Colonic mucosa (tissue), 4 donors: ENCODE measurements around the gene EML1. TPM values are rescaled to one million over a fixed set of nuclear protein-coding genes. Genes with fewer than 3 reads are reported as not detected.

Experiments
- DNase-seq: peaks from one replicate; pipeline ENCODE4 v3.0.0-alpha.2; 2020
- H3K27ac ChIP-seq: fragments of 200-600 bp; one replicate; pipeline ENCODE4 v1.8.0; 2021
- H3K27me3 ChIP-seq: fragments of 200-600 bp; one replicate; pipeline ENCODE4 v1.8.0; 2021
- H3K36me3 ChIP-seq: fragments of 200-600 bp; one replicate; pipeline ENCODE4 v1.8.0; 2021
- H3K4me1 ChIP-seq: fragments of 200-600 bp; one replicate; pipeline ENCODE4 v1.8.0; 2021; ENCODE audit warnings: mild to moderate bottlenecking
- H3K4me3 ChIP-seq: fragments of 200-600 bp; one replicate; pipeline ENCODE4 v1.8.0; 2021
- H3K9ac ChIP-seq, 2 donors: one replicate each; pipeline ENCODE4 v1.7.0; 2013; ENCODE audit warnings: control low read depth in 2 of 2, low read depth in 2 of 2, low read length in 2 of 2
- H3K9me3 ChIP-seq: fragments of 200-600 bp; one replicate; pipeline ENCODE4 v1.8.0; 2021
- intact Hi-C: fragments of 100-400 bp; cut with DNase I; formaldehyde crosslinking; loops from one replicate; pipeline ENCODE4 v1.14.1; 2022
- total RNA-seq, 2 donors: library from RNA; stranded (reverse); fragmentation: NEBNext Ultra II Directional in 1 of 2; extraction: Animal tissue kit (Norgen Biotek cat#: 25700) in 1 of 2; gene quantifications; one replicate each; pipeline ENCODE4 v1.2.1, GENCODE V29; 2021
- TF ChIP-seq, protein P1 (sequence below): fragments of 200-600 bp; IDR thresholded peaks from one replicate; pipeline ENCODE4 v1.8.0; 2022; ENCODE audit warnings: antibody characterized with exemption, mild to moderate bottlenecking
- donor health status: healthy.
- donor health status: DM: no; HTN: no; CAD: no.
- donor health status: DM: no; HTN: no; CAD: no.

The EML1 gene
- total RNA-seq, 2 donors from 2014 or later = 3.6 to 14.2 TPM

DNA sequence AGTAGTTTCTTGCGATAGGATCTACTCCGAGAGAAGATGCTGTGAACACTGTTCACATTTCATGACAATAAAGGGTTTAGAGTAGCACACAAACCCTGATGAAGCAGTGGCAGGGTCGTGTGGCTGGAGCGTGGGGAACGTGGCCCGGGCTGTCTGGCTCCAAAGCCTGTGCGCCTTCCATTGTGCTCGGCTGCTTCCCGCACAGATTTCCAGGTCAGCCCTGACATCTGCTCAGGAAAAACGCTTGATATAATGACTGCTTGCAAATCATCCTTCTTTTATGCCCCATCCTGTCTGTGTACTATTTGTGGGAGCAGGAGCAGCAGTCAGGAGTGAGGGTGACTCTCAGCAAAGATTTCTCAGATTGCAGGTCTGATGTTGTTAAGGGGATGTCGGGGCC is 78.6 kb downstream of the EML1 start:
- no peak for DNase-seq
- Histone ChIP-seq H3K27ac (no peak overlapping the region), H3K27me3 (no peaks in the 10 kb centered on the region), H3K4me1 (no peaks in the 10 kb centered on the region), H3K36me3 (no peaks in the 10 kb centered on the region), H3K9me3 (no peaks in the 10 kb centered on the region), H3K4me3 (no peak overlapping the region), H3K9ac (no peak overlapping the region)
- intact Hi-C loops = no loop called here
- TF ChIP-seq, protein P1, sequence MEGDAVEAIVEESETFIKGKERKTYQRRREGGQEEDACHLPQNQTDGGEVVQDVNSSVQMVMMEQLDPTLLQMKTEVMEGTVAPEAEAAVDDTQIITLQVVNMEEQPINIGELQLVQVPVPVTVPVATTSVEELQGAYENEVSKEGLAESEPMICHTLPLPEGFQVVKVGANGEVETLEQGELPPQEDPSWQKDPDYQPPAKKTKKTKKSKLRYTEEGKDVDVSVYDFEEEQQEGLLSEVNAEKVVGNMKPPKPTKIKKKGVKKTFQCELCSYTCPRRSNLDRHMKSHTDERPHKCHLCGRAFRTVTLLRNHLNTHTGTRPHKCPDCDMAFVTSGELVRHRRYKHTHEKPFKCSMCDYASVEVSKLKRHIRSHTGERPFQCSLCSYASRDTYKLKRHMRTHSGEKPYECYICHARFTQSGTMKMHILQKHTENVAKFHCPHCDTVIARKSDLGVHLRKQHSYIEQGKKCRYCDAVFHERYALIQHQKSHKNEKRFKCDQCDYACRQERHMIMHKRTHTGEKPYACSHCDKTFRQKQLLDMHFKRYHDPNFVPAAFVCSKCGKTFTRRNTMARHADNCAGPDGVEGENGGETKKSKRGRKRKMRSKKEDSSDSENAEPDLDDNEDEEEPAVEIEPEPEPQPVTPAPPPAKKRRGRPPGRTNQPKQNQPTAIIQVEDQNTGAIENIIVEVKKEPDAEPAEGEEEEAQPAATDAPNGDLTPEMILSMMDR = no peak

DNA sequence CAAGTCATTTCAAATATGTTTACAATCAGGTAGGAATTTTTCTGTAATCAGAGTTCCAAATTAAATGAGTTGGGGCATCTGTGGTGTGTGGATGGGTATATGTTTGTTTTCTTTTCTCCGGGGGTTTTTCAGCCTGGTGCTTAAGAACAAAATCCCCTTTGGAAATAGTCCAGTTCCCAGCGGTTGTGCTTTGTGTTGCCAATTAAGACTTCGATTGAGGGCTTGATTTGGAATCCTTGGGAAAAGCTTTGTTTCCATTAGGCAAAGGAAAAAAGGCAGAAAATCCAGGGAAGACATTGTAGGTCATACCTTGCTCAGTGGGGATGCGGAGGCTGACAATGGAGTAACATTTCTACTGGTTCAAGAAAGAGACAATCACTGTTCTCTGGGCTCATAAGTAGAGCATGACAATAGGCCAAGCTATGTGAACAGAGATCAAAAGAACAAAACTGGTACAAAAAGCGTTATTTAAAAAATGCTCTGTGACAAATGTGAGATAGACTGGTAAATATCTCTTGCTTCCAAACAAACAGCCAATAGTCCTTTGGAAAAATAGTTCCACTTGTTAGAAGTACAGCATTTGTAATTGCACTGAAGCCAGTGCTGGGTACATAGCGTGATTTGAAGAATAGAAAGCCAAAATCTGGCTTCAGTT is 79.7 kb downstream of the EML1 start:
- Histone ChIP-seq H3K27ac (no peak overlapping the region), H3K4me1 (no peaks in the 10 kb centered on the region), H3K4me3 (no peak overlapping the region), H3K9me3 (no peaks in the 10 kb centered on the region), H3K27me3 (no peaks in the 10 kb centered on the region), H3K9ac (no peak overlapping the region), H3K36me3 (no peaks in the 10 kb centered on the region)
- intact Hi-C loops = no loop called here
- TF ChIP-seq, protein P1 = no peak
- DNase-seq = no peak

DNA sequence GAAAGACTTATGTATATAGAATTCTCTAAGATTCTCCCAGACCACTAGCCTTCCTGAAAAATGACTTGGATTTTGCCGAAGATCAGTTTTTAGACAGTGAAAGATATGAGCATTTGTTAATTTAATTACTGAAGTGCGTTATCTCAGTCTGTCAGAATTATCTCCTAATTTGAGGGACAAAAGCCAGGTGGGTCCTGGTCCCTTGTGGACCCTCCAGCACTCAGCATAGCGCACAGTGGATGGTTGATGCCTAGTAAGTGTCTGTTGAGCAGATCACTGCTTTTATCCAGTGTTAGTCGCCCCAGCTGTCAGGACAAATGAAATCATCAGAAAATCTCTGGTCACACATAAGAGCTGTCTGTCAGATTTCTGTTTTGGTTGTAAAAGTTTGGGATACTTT is 80.4 kb downstream of the EML1 start:
- Histone ChIP-seq H3K9me3 (no peaks in the 10 kb centered on the region), H3K36me3 (no peaks in the 10 kb centered on the region), H3K27me3 (no peaks in the 10 kb centered on the region), H3K4me3 (no peak overlapping the region), H3K27ac (no peak overlapping the region), H3K9ac (no peak overlapping the region), H3K4me1 (no peaks in the 10 kb centered on the region)
- TF ChIP-seq, protein P1 = no peak
- intact Hi-C loops = no loop called here
- DNase-seq = no peak

DNA sequence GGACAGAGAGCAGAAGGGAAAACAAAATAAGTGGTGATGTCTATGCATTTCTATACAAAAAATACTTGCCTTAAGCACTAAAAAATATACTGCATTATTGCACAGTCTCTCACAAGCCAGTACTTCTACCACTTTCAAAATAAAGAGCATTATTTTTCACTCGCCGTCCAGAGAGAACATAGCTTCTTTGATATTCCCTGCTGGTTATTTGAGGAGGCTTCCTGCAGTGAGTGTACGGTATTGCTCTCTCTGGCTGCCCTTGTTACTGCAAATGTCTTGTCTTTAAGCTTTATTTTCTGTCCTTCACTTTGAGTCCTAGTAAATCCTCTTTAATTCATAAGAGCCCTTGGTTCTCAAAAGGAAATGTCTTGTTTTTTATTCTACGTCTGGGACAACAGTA is 81.1 kb downstream of the EML1 start:
- no peaks in the 10 kb centered on the region for H3K27me3 ChIP-seq
- no peaks in the 10 kb centered on the region for H3K9me3 ChIP-seq
- no peak overlapping the region for H3K27ac ChIP-seq
- DNase-seq = no peak
- no peak overlapping the region for H3K9ac ChIP-seq
- H3K36me3 ChIP-seq = no peaks in the 10 kb centered on the region
- no peaks in the 10 kb centered on the region for H3K4me1 ChIP-seq
- H3K4me3 ChIP-seq = no peak overlapping the region
- intact Hi-C loops = no loop called here
- TF ChIP-seq, protein P1 = no peak

DNA sequence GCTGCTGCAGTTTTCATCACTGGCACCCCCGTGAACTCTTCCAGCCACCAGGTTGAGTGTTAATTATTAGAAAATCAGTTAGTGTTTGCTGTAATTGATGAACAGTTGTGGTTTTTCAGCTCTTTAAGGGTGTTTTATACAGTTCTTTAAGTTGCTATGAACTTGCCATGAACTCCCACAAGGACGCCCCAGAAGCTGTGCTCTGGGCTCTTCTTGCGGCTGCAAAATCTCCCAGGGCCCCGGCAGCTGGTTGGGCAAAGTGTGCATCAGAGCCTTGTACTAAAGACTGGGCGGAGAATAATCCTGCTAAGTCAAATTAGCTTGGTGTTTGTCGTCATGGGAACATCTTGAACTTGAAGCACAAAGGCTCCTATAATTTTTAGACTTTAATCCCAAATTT is 82.2 kb downstream of the EML1 start:
- H3K36me3 ChIP-seq = no peaks in the 10 kb centered on the region
- H3K4me3 ChIP-seq = no peak overlapping the region
- no peaks in the 10 kb centered on the region for H3K27me3 ChIP-seq
- intact Hi-C loops = no loop called here
- H3K4me1 ChIP-seq = no peaks in the 10 kb centered on the region
- no peak overlapping the region for H3K27ac ChIP-seq
- TF ChIP-seq, protein P1 = no peak
- H3K9ac ChIP-seq = no peak overlapping the region
- no peaks in the 10 kb centered on the region for H3K9me3 ChIP-seq
- DNase-seq = no peak
